WTC11 (cell line): Measurements from ENCODE around the gene IL10RA. TPM values are rescaled to one million over a fixed set of nuclear protein-coding genes. Genes with fewer than 3 reads are reported as not detected.

Experiments used
- ATAC-seq: fragments of 200-7000 bp; cut with Tn5 transposase; 2 replicates; pipeline ENCODE4 v1.10.0; 2021; ENCODE audit warnings: mild to moderate bottlenecking, moderate library complexity
- CTCF ChIA-PET: fragments of 300-600 bp; sonication (Branson Sonifier 250); formaldehyde crosslinking; loops from one replicate; lab custom pipeline; 2021; ENCODE audit warnings: antibody characterized with exemption; lab: Charles Lee
- POLR2A ChIA-PET: fragments of 350-600 bp; sonication (Branson Sonifier 250); formaldehyde crosslinking; loops from one replicate; lab custom pipeline; 2021; ENCODE audit warnings: antibody characterized with exemption; lab: Charles Lee
- DNase-seq: peaks from one replicate; pipeline ENCODE4 v3.0.0; 2021; ENCODE audit warnings: low spot score
- H3K27ac Mint-ChIP-seq: 2 replicates; pipeline ENCODE4 v1.8.0; 2021; ENCODE audit warnings: mixed read lengths
- H3K27me3 Mint-ChIP-seq: 2 replicates; pipeline ENCODE4 v1.8.0; 2021; ENCODE audit warnings: low read depth, mild to moderate bottlenecking, moderate library complexity, mixed read lengths
- H3K36me3 Mint-ChIP-seq: 2 replicates; pipeline ENCODE4 v1.8.0; 2021; ENCODE audit warnings: mixed read lengths
- H3K4me1 Mint-ChIP-seq: 2 replicates; pipeline ENCODE4 v1.8.0; 2022; ENCODE audit warnings: mixed read lengths
- H3K4me3 Mint-ChIP-seq: 2 replicates; pipeline ENCODE4 v1.8.0; 2021; ENCODE audit warnings: mild to moderate bottlenecking, moderate library complexity, mixed read lengths
- H3K9me3 Mint-ChIP-seq: 2 replicates; pipeline ENCODE4 v1.8.0; 2021; ENCODE audit warnings: mixed read lengths
- CBFB ChIP-seq: sonication (generic); formaldehyde crosslinking; IDR thresholded peaks from 2 replicates; pipeline ENCODE4 v1.8.1; 2022; ENCODE audit warnings: mild to moderate bottlenecking, low read depth, missing genetic modification reagents
- FOXJ3 ChIP-seq: sonication (generic); formaldehyde crosslinking; IDR thresholded peaks from 2 replicates; pipeline ENCODE4 v1.9.0; 2021; ENCODE audit warnings: missing genetic modification reagents, mild to moderate bottlenecking, borderline replicate concordance
- FOXP4 ChIP-seq: sonication (generic); formaldehyde crosslinking; IDR thresholded peaks from 2 replicates; pipeline ENCODE4 v1.8.0; 2022; ENCODE audit warnings: mild to moderate bottlenecking, missing genetic modification reagents
- GRHL2 ChIP-seq: fragments of 250-450 bp; sonication (Bioruptor Pico); IDR thresholded peaks from 2 replicates; pipeline ENCODE4 v1.8.0; 2022; ENCODE audit warnings: mild to moderate bottlenecking, moderate library complexity; ENCODE audit not compliant: insufficient replicate concordance, severe bottlenecking
- JAZF1 ChIP-seq: fragments of 250-450 bp; sonication (Bioruptor Pico); IDR thresholded peaks from 2 replicates; pipeline ENCODE4 v1.9.0; 2021; ENCODE audit warnings: moderate library complexity, mild to moderate bottlenecking, inconsistent platforms
- MAX ChIP-seq: sonication (generic); formaldehyde crosslinking; IDR thresholded peaks from 2 replicates; pipeline ENCODE4 v1.8.0; 2022; ENCODE audit warnings: mild to moderate bottlenecking, missing genetic modification reagents
- MLX ChIP-seq: sonication (generic); formaldehyde crosslinking; IDR thresholded peaks from 2 replicates; pipeline ENCODE4 v1.8.1; 2023; ENCODE audit warnings: mild to moderate bottlenecking, missing genetic modification reagents, moderate library complexity
- MXD4 ChIP-seq: fragments of 250-450 bp; sonication (Bioruptor Pico); IDR thresholded peaks from 2 replicates; pipeline ENCODE4 v1.8.0; 2021; ENCODE audit warnings: mild to moderate bottlenecking, moderate library complexity, borderline replicate concordance
- PREB ChIP-seq: sonication (generic); formaldehyde crosslinking; IDR thresholded peaks from 2 replicates; pipeline ENCODE4 v1.8.1; 2022; ENCODE audit warnings: mild to moderate bottlenecking, missing genetic modification reagents, moderate library complexity, borderline replicate concordance
- SOX15 ChIP-seq: fragments of 250-450 bp; sonication (Bioruptor Pico); IDR thresholded peaks from 2 replicates; pipeline ENCODE4 v1.9.0; 2021; ENCODE audit warnings: mild to moderate bottlenecking
- STAT6 ChIP-seq: sonication (generic); formaldehyde crosslinking; conservative IDR thresholded peaks from 2 replicates; pipeline ENCODE4 v1.8.1; 2023; ENCODE audit warnings: mild to moderate bottlenecking, low read depth, missing genetic modification reagents, moderate library complexity
- TEAD1 ChIP-seq: sonication (generic); formaldehyde crosslinking; IDR thresholded peaks from 2 replicates; pipeline ENCODE4 v1.8.0; 2022; ENCODE audit warnings: mild to moderate bottlenecking, missing genetic modification reagents
- USF1 ChIP-seq: sonication (generic); formaldehyde crosslinking; IDR thresholded peaks from 2 replicates; pipeline ENCODE4 v1.8.0; 2022; ENCODE audit warnings: mild to moderate bottlenecking, missing genetic modification reagents
- ZBTB43 ChIP-seq: sonication (generic); formaldehyde crosslinking; IDR thresholded peaks from 2 replicates; pipeline ENCODE4 v1.8.1; 2023; ENCODE audit warnings: mild to moderate bottlenecking, missing genetic modification reagents
- ZMAT4 ChIP-seq: fragments of 250-450 bp; sonication (Bioruptor Pico); IDR thresholded peaks from 2 replicates; pipeline ENCODE4 v1.9.0; 2021; ENCODE audit warnings: mild to moderate bottlenecking
- ZNF138 ChIP-seq: sonication (generic); formaldehyde crosslinking; conservative IDR thresholded peaks from 2 replicates; pipeline ENCODE4 v1.8.1; 2022; ENCODE audit warnings: mild to moderate bottlenecking, moderate library complexity, missing genetic modification reagents
- ZNF219 ChIP-seq: sonication (generic); formaldehyde crosslinking; IDR thresholded peaks from 2 replicates; pipeline ENCODE4 v1.8.0; 2023; ENCODE audit warnings: missing genetic modification reagents, mild to moderate bottlenecking, borderline replicate concordance
- ZNF423 ChIP-seq: fragments of 250-450 bp; sonication (Bioruptor Pico); IDR thresholded peaks from 2 replicates; pipeline ENCODE4 v2.1.2; 2022; ENCODE audit warnings: mild to moderate bottlenecking, moderate library complexity
- ZNF512 ChIP-seq: sonication (generic); formaldehyde crosslinking; IDR thresholded peaks from 2 replicates; pipeline ENCODE4 v1.8.1; 2022; ENCODE audit warnings: missing genetic modification reagents, borderline replicate concordance
- ZNF532 ChIP-seq: fragments of 250-450 bp; sonication (Bioruptor Pico); IDR thresholded peaks from 2 replicates; pipeline ENCODE4 v1.9.0; 2021; ENCODE audit warnings: mild to moderate bottlenecking, borderline replicate concordance
- total RNA-seq: library from RNA; stranded (reverse); gene quantifications from 3 replicates; pipeline ENCODE4 v1.2.3, GENCODE V29; 2021

The IL10RA gene
- total RNA-seq, 1 experiment from 2014 or later = 0.74 TPM

- Mint-ChIP-seq H3K9me3 (peaks cover 4% of the 10 kb centered on the region; the same call in 1 of the 2 replicates), H3K27me3 (peaks cover 11% of the 10 kb centered on the region), H3K4me3 (no peak overlapping the region), H3K36me3 (no peaks in the 10 kb centered on the region), H3K27ac (no peak overlapping the region; the same call in 1 of the 2 replicates), H3K4me1 (peaks cover 5% of the 10 kb centered on the region)
- ChIA-PET POLR2A (no interaction called here), CTCF (interaction anchor here (1.1 kb wide), 1 partner anchor 34 kb away, joined by 3 read pairs; no protein-coding TSS in a partner anchor)
- ATAC-seq (no peak), DNase-seq (no peak)
- TF ChIP-seq MLX (CRISPR knock-in tag) (no peak), MAX (no peak), ZNF512 (CRISPR knock-in tag) (no peak), ZNF219 (CRISPR knock-in tag) (no peak), TEAD1 (CRISPR knock-in tag) (no peak), FOXJ3 (CRISPR knock-in tag) (no peak), MXD4 (no peak), GRHL2 (CRISPR knock-in tag) (no peak), ZNF423 (CRISPR knock-in tag) (no peak), CBFB (CRISPR knock-in tag) (no peak), PREB (CRISPR knock-in tag) (no peak), FOXP4 (CRISPR knock-in tag) (no peak), ZNF138 (CRISPR knock-in tag) (no peak), SOX15 (CRISPR knock-in tag) (no peak), JAZF1 (CRISPR knock-in tag) (no peak), ZNF532 (CRISPR knock-in tag) (no peak), USF1 (CRISPR knock-in tag) (no peak), ZMAT4 (CRISPR knock-in tag) (no peak), STAT6 (CRISPR knock-in tag) (no peak), ZBTB43 (CRISPR knock-in tag) (no peak)
Observed at GRCh38 chr11:117978991-117979390, 7.2 kb upstream of the IL10RA start.
